ENCODE results near the gene DEFB123.

DNA sequence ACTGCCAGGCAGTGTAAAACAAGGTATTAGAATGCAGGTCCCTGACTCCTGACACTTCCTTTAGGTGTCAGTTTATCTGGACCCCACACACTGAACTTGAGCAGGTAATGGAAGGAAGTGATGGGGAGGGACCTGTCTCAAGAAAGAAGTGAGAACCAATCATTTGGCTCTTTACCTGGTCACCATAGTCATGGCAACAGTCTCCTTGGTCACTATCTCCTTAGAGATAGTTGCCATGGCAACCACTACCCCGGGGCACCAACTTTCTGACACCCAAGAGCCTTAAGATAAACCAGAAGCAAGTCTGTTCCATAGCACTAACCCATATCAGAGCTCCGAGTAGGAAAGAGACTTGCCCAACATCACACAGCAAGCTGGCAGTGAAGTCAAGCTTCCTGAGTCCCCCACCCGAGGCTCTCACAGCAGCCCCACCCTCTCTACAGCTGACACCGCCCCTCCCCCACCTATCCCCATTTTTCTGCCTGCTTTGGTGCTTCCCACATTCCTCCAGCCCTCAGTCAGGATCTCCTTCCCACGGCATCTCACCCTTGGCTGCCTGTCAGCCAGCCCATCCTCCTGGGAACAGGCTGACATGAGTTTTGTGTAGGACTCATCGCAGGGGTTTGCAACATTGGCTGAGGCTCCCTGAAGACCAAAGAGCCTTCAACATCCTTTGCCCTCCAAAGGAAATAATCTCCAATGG is 57.6 kb downstream of the DEFB123 start:
- TF ChIP-seq GATA3 (IDR thresholded peaks at IDR 0.05; ENCODE audit: low read depth, low read length) (no peak), GATA2 (IDR thresholded peaks at IDR 0.05; ENCODE audit: low read depth, low read length) (peak; percentile 22; the same call in 1 of the 2 replicates)

Data from SH-SY5Y (cell line).